GM19023 (cell line): ENCODE results near the gene PSAP.
"Not testable (repeated sequence)": the region's sequence is repeated elsewhere in the genome, so short reads cannot be mapped to it uniquely, and the experiment has no call there.

Source experiments
- ATAC-seq: cut with Tn5 transposase; IDR thresholded peaks from one replicate; pipeline ENCODE4 v1.9.1; 2021; ENCODE audit warnings: mild to moderate bottlenecking, moderate library complexity; ENCODE audit not compliant: unreplicated experiment

The PSAP gene

DNA sequence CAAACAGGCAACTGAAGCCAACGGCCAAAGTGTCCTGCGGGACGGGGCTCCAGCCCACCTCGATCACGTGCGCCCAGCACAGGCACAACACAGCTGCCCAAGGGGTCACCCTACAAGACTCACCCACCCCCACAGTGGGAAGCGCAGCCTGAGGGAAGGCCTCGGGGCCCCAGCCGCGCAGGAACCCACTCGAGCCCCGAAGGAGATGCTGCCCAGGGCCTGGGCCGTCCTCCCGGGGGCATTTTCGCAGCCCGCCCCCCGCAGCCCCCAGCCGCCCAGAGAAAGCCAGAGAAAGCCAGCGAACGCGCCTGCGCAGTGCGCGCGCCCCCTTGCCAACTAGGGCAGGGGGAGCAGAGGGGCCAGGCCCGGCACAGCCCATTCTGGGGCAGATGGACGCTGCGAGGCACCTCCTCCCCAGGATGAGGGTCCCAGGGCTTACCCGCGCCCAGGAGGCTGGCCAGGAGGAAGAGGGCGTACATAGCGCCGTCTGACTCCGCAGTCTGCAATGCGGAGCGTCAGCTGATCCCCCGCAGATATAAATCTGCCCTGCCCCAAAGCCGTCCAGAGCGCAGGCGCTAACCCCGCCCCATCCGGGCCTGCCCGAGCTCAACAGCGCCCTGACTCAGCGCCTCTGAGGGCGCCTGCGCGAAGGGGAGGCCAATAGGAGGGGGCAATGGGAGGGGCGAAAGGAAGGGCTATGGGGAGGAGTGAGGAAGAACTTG is at the start of gene PSAP:
TSS of gene PSAP (minus strand) at position 509 of the 722 bp plus-strand sequence. CDS start at position 479, 30 bp downstream.
- peak; percentile 95 for ATAC-seq

- no peak for ATAC-seq
These were observed 49.6 kb upstream of the PSAP start for GRCh38 chr10:71900441-71901180.

DNA sequence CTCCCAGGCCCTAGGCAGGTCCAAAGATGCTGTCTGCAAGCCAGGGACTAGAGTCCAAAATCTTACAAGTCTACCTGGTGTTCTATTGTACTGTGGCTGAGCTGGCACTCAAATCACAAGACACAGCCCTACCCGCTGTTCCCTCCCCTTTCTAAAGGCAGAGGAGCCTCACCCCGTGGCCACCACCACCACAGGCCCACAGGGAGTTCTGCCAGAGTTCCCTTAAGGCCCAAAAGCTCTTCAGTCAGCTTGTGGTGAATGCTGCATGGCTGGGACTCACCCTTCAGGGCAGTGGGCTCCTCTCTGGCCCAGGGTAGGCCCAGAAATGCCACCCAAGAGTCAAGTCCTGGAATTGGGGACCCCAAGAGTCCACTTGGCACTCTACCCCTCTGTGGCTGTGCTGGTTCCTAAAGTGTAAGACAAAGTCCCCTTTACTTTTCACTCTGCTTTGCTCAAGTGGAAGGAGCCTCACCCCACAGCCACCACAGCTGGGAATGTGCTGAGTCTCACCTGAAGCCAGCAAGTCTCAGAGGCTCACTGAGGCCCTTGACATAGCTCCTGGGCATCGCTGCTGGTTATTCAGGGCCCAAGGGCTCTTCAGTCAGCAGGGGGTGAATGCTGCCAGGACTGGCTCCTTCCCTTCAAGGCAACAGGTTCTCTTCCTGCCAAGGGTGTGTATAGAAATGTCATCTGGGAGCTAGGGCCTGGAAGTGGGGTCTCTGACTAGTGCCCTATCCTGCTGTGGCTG is 48.8 kb upstream of the PSAP start:
- ATAC-seq: no peak

- ATAC-seq: not testable (repeated sequence)
These were observed 47.3 kb upstream of the PSAP start for GRCh38 chr10:71898346-71898745.

DNA sequence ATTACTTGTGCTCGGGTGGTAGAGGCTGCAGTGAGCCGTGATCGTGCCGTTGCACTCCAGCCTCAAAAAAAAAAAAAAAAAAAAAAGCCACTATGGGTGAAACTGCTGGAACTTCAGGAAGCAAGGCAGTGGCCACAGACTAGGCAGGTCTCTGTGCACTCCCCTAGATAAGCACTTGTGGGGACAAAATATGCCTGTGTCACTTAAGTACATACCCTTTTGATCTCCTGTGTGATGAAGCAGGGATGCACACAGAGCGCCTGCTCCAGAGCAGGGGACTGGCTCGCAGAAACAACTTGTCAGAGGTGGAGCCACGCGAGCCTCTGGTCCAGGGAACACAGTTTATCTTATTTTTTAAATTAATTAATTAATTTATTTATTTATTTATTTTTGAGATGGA is 42.9 kb upstream of the PSAP start:
- no peak for ATAC-seq

DNA sequence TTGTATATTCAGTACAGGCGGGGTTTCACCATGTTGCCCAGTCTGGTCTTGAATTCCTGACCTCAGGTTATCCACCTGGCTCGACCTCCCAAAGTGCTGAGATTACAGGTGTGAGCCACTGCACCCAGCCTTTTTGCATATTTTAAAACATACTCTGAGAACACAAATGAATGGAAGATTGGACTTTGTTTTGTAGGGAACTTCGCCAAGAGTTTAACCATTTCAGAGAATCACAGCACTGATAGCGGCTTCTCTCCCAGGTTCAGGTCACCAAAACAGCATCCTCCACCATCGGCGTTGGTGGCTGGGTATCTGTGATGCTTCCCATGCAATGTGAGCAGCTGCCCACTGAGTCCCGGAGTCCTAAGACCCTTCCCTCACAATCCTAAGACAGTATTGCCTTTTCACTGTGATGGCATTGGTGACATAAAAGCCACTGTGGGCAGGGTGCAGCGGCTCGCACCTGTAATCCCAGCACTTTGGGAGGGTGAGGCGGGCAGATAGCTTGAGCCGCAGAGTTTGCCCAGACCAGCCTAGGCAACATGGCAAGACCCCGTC is 42.3 kb upstream of the PSAP start:
- ATAC-seq: no peak

- no peak for ATAC-seq
These were observed 40.4 kb upstream of the PSAP start for GRCh38 chr10:71891437-71891836.

DNA sequence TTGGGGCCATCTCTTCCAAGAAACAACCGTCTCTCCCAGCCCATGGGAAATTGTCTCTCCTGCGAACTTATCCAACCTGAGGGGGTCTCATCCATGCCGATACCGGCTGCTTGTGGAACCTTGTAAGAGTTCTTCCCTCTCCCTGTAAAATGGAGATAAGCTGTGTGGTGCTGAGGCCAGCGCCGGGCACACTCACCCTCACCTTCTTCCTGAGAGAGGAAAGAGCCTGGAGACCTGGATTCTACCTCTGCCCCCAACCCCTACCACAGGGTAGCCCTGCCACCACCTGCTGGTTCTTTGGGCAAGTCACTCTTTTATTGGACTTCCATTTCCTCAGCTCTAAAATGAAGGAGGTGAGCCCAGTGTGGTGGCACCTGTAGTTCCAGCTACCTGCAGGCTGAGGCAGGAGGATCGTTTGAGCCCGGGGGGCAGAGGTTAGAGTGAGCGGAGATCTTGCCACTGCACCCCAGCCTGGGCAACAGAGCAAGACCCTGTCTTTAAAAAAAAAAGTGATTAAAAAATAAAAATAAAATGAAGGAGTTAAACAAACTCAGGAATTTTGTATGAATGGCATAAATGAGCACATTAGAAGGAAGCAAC is 38.4 kb upstream of the PSAP start:
- no peak for ATAC-seq

- peak; percentile 87 for ATAC-seq
These were observed 37.8 kb upstream of the PSAP start for GRCh38 chr10:71888623-71889387.

- ATAC-seq: no peak
These were observed 37.2 kb upstream of the PSAP start for GRCh38 chr10:71888248-71888622.

GRCh38 chr10:71887743-71888142 is 36.7 kb upstream of the PSAP start:
- ATAC-seq: no peak

- no peak for ATAC-seq
These were observed 32.0 kb upstream of the PSAP start for GRCh38 chr10:71882813-71883659.

DNA sequence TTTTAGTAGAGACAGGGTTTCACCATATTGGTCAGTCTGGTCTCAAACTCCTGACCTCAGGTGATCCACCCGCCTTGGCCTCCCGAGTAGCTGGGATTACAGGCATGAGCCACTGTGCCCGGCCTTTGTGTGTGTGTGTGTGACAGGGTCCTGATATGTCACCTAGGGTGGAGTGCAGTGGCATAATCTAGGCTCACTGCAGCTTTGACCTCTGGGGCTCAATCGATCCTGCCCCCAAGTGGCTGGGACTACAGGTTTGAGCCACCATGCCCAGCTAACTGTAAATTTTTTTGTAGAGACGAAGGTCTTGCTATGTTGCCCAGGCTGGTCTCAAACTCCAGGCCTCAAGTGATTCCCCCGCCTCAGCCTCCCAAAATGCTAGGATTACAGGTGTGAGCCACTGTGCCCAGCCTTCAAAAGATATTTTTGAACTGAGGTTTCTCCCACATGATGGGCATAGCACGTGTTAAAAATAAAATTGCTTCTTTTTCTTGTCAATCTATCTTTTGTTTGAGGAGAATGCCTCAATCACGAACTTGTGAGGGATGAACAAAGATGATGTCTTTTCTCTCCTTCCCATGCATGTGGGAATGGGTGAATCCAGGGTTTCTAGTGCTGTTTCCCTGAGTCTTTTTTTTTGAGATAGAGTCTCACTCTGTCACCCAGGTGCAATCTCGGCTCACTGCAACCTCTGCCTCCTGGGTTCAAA is 30.8 kb upstream of the PSAP start:
- ATAC-seq: no peak

- ATAC-seq: not testable (repeated sequence)
These were observed 30.2 kb upstream of the PSAP start for GRCh38 chr10:71881307-71881624.

DNA sequence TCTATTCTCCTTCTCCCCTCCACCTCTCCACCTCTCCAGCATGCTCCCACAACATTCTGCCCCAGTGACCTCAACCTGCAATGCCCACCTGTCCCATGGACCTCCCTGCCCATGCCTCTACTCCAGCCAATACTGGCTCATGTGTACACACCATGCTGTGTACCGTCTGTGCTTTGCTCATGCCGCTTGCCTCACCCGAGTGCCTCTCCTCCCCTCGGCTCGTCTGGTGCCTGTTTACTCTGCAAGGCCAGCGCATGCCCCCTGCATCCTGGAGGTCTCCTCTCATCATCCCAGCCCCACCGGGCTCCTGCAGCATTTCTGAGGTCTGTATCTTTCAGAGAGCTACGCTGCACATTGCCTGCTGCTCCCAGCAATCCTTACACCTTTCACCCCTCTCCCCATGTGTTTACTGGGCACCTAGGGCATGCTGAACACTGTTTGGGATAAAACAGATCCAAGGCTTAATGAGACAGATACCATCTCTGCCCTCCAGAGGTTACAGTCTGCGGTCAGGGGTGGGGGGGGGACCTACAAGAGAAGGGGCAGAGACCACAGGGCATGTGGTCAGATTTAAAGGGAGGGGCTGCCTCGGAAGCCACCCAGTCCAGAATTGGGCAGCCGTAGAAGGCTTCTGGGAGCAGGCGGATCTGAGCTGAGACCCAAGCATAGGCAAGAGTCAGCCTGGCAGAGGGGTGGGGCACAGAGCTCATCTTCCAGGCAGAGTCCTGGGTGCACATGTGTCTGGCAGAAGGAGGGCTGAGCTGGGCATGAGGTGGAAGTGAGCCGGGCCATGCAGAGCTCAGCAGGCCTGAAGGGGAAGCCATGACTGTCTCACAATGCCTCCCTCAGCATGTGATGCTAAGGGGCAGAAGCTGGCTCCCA is 29.6 kb upstream of the PSAP start:
- ATAC-seq: no peak

DNA sequence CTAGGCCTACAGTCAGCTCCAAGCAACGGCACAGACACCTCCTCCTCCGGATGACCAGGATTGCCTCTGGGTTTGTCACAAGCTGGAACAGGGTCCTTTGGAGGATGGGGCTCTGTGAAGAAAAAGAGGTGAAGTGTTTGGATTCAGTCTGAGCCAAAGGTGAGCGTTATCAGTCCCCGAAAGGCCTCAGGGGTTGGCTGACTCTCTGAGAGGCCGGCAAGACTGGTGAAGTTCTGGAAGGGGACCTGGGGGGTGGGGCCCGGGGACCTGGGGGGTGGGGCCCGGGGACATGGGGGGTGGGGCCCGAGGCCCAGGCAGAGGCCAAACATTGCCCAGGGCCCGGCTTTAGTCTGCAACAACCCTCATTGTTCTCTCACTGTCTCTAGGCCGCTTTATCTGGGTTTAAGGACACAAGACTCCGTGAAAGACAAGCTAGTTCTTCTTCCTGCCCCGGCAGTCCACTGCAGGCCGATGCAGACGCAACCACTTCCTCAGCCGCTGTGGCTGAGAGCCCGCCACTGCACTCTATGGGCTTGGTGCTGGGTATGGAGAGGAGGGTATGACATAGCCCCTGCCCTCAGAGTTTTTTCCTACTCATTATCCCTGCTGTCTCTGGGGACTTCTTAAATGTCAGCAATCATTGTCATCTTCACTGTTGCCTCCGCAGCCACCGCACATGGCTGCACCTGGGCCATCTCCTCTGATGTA is 27.4 kb upstream of the PSAP start:
- no peak for ATAC-seq

GRCh38 chr10:71877821-71878220 is 26.8 kb upstream of the PSAP start:
- no peak for ATAC-seq
